HG02571 (cell line): ENCODE data around the gene PPT1.

Source experiments
- ATAC-seq: cut with Tn5 transposase; IDR thresholded peaks from one replicate; pipeline ENCODE4 v1.9.1; 2021; ENCODE audit warnings: mild to moderate bottlenecking, moderate library complexity; ENCODE audit not compliant: unreplicated experiment

The PPT1 gene

DNA sequence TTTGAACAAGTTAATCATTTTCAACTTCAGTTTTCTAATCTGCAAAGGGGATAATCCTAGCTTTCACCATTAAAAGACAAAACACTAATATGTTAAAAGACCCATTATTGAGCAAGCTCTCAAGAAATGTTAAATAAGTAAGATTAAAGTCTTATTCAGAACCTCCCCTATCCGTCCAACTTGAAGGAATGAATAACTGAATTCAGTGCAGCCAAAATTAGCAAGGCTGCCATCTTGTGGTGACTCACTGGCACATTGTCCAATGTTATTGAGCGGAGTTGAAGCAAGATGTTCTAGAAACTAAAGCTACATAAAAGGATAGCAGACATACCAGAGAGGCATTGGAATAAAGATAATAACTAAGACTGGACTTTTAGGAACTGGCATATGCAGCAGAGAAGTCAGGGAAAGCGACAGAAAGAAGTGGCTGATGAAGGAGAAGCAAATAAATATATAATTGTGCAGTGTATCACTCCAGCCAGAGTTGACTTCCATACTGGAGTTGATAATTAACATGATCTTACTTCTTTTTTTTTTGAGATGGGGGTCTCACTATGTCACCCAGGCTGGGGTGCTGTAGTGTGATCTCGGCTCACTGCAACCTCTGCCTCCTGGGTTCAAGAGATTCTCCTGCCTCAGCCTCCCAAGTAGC lies 64.7 kb downstream of the PPT1 start:
- no peak for ATAC-seq

DNA sequence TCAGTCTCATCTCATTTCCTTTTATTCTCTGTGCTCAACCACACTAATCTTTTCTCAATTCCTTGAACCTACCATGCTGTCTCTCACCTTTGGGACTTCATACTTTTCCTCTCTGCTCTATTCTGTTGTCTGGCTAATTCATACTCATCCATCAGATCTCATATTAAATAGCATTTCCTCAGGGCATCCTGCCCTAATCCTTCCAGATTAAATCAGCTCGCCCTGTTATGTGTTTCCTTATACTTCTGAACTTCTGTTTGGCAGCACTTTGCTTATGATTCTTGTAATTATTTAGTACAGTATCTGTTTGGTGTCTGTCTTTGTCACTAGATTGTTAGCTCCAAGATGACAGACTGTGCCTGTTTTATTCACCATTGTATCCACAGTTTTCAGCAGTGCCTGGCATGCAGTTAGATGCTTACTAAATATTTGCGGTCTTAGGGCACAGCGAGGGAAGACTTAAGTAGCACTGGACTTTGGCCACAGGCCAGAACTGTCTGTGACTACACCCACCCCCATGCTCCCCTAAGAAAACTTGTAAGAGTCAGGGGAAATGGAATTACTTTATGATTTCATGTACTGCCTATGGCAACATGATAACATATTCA lies 66.4 kb downstream of the PPT1 start:
- no peak for ATAC-seq

DNA sequence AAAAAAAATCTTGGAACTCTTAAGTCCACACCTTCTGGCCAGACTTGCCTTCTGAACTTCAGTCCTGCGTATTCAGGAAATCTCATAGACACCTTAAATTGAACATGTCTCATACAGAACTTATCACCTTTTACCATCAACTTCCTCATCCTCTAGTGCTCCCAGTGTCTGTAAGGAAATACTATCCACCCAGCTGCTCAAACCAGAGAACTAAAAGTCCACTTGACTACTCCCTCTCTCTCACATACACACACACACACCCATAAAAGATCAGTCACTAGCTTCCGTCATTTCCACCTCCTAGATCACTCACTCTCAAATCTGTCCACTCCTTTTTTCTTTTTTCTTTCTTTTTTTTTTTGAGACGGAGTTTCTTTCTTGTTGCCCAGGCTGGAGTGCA lies 67.4 kb downstream of the PPT1 start:
- no peak for ATAC-seq

DNA sequence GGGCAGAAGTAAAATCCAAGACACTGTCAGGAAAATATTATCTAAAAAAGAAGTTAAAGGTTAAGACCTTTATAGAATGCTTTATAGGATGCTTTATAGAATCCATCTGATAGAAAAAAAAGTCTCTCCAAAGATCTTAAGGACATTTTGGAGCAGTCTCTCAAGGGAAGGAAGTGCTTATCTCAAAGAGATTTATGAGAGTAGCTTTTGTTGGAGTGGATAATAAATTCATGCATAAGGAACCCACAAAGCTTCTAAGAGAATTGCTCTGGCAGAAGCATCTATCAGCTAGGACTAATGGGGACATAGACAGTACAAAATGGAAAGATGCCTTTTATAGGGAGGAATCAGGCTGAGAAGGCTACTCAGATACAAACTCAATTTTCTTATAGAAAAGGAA lies 69.4 kb downstream of the PPT1 start:
- ATAC-seq = no peak

DNA sequence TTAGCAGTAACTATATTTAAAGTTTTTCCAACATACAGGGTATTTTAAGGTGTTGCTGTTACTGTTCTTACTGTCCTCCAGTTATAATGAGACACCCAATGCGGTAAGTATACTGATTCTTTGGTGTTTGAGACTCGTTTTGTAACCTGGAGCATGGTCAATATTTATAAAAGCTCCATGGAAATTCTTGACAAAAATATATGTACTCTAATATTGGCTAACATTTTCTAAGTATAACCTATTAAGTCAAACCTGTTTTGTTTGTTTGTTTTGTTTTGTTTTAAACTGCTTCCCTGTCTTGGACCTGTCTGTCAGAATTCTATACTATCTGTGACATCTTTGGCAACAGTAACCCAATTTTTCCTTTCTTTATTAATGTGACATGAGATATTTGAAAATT lies 72.4 kb downstream of the PPT1 start:
- no peak for ATAC-seq

DNA sequence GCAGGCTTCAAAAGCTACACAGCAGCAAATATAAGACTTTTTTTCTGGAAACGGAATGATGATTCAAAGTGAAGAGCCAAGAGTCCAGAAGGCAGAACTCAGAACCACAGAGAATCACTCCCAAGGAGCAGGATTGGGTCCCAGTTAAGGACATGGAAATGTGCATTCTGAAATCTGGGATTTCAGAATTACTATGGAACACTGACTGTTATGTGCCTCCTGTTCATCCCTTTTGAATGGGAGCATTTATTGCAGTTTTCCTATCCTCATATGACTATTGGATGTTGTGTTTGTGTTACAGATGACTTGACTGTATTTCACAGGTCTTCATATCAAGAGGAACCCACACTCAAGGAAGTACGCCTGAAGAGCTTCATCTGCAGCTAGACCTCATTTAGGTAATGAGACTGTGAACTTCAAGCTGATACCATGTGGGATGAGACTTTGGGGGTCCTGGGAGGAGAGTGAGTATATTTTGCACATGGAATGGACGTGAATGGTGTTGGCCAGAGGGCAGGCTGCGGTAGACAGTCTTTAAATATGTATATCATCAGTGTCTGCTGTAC lies 73.6 kb downstream of the PPT1 start:
- ATAC-seq = no peak
